B cell (primary cell): ENCODE data around the gene ZNF646. TPM values are rescaled to one million over a fixed set of nuclear protein-coding genes. Genes with fewer than 3 reads are reported as not detected.
"Not testable (repeated sequence)": the region's sequence is repeated elsewhere in the genome, so short reads cannot be mapped to it uniquely, and the experiment has no call there.

ENCODE experiments used
- ATAC-seq: fragments of 200-7000 bp; cut with Tn5 transposase; one replicate; pipeline ENCODE4 v1.10.0; 2021; ENCODE audit warnings: low read depth, mild to moderate bottlenecking, moderate number of reproducible peaks, moderate library complexity
- CTCF ChIA-PET: fragments of 350-600 bp; sonication (Branson Sonifier 250); formaldehyde crosslinking; loops from one replicate; lab custom pipeline; 2021; ENCODE audit warnings: antibody characterized with exemption, inconsistent platforms; lab: Charles Lee
- POLR2A ChIA-PET: fragments of 350-600 bp; sonication (Branson Sonifier 250); formaldehyde crosslinking; loops from one replicate; lab custom pipeline; 2021; ENCODE audit warnings: antibody characterized with exemption; lab: Charles Lee
- DNase-seq: peaks from one replicate; pipeline ENCODE4 v3.0.0; 2013
- H2AFZ ChIP-seq: 2 replicates; pipeline ENCODE4 v1.6.1; 2012; ENCODE audit warnings: mild to moderate bottlenecking, low read depth, low read length; ENCODE audit not compliant: insufficient read depth, poor library complexity, severe bottlenecking
- H3K27ac ChIP-seq, 2 donors: 1 replicate in 1 of 2; 2 replicates in 1 of 2; pipeline ENCODE4 v1.5.1; 2012 to 2013; ENCODE audit warnings: low read length in 2 of 2, mild to moderate bottlenecking in 2 of 2, moderate library complexity in 1 of 2
- H3K27me3 ChIP-seq, 4 experiments: fragments of 200-600 bp in 1 of 4; sonication (generic) in 1 of 4; replicated peaks in 1 of 4; 1 replicate in 2 of 4; 2 replicates in 2 of 4; pipeline versions ENCODE4 v1.6.1 to v1.7.0; 2013 to 2016; ENCODE audit warnings: low read length in 3 of 4, mild to moderate bottlenecking in 2 of 4, mixed read lengths in 1 of 4, moderate library complexity in 1 of 4; ENCODE audit not compliant: insufficient read depth in 4 of 4, control insufficient read depth in 3 of 4; ENCODE audit errors: control extremely low read depth in 1 of 4
- H3K36me3 ChIP-seq, 2 experiments: replicated peaks in 1 of 2; 1 replicate in 1 of 2; 2 replicates in 1 of 2; pipeline versions ENCODE4 v1.6.1 to v1.7.1; 2013; ENCODE audit warnings: low read length in 1 of 2; ENCODE audit not compliant: insufficient read depth in 2 of 2, control insufficient read depth in 1 of 2; ENCODE audit errors: control extremely low read depth in 1 of 2, extremely low read depth in 1 of 2
- H3K4me1 ChIP-seq, 2 donors: fragments of 200-600 bp in 1 of 2; sonication (generic) in 1 of 2; 1 replicate in 1 of 2; 2 replicates in 1 of 2; pipeline versions ENCODE4 v1.5.1 to v1.6.1; 2013 to 2017; ENCODE audit warnings: low read length in 2 of 2; ENCODE audit not compliant: control insufficient read depth in 2 of 2, insufficient read depth in 2 of 2
- H3K4me2 ChIP-seq: replicated peaks from 2 replicates; pipeline ENCODE3; 2012; ENCODE audit warnings: mild to moderate bottlenecking, low read depth, low read length; ENCODE audit not compliant: poor library complexity, severe bottlenecking
- H3K4me3 ChIP-seq, 5 experiments: fragments of 200-600 bp in 1 of 5; sonication (generic) in 1 of 5; 1 replicate in 3 of 5; 2 replicates in 2 of 5; pipeline versions ENCODE4 v1.5.1 to v1.7.0; 2011 to 2016; ENCODE audit warnings: low read length in 4 of 5, mild to moderate bottlenecking in 4 of 5, low read depth in 2 of 5, control low read depth in 1 of 5, moderate library complexity in 1 of 5; ENCODE audit not compliant: insufficient read depth in 1 of 5; ENCODE audit errors: control extremely low read depth in 1 of 5, extremely low read depth in 1 of 5
- H3K79me2 ChIP-seq: fragments of 200-600 bp; sonication (generic); one replicate; pipeline ENCODE4 v1.6.0; 2016; ENCODE audit warnings: low read length; ENCODE audit not compliant: control insufficient read depth, insufficient read depth
- H3K9ac ChIP-seq: fragments of 200-600 bp; sonication (generic); 2 replicates; pipeline ENCODE4 v1.6.1; 2017; ENCODE audit warnings: mild to moderate bottlenecking, low read length, moderate library complexity
- H3K9me3 ChIP-seq, 3 donors: one replicate each; pipeline versions ENCODE4 v1.6.1 to v1.7.1; 2013; ENCODE audit warnings: low read length in 2 of 3; ENCODE audit not compliant: control insufficient read depth in 2 of 3, insufficient read depth in 1 of 3; ENCODE audit errors: control extremely low read depth in 1 of 3
- H4K20me1 ChIP-seq: 2 replicates; pipeline ENCODE4 v1.6.0; 2012; ENCODE audit warnings: mild to moderate bottlenecking, low read length; ENCODE audit not compliant: insufficient read depth, control insufficient read depth, poor library complexity, severe bottlenecking
- H3K27ac Mint-ChIP-seq: one replicate; pipeline ENCODE4 v1.8.0; 2021; ENCODE audit warnings: mixed read lengths
- H3K27me3 Mint-ChIP-seq: one replicate; pipeline ENCODE4 v1.8.0; 2021; ENCODE audit warnings: mixed read lengths
- H3K4me1 Mint-ChIP-seq: one replicate; pipeline ENCODE4 v1.8.0; 2021; ENCODE audit warnings: mixed read lengths
- H3K4me3 Mint-ChIP-seq: one replicate; pipeline ENCODE4 v1.8.0; 2021; ENCODE audit warnings: mixed read lengths
- H3K9me3 Mint-ChIP-seq: one replicate; pipeline ENCODE4 v1.8.0; 2022; ENCODE audit warnings: mixed read lengths; ENCODE audit not compliant: insufficient read depth
- EZH2 ChIP-seq: IDR thresholded peaks from 2 replicates; pipeline ENCODE4 v1.6.1; 2012; ENCODE audit warnings: borderline replicate concordance, low read depth, mild to moderate bottlenecking, moderate library complexity, low read length; ENCODE audit not compliant: insufficient read depth, poor library complexity, severe bottlenecking
- WGBS: methylation state at CpG from one replicate; pipeline ENCODE4 v1.1.5; 2013; ENCODE audit warnings: missing lambda C conversion rate; ENCODE audit not compliant: insufficient coverage; 5-methylcytosine and 5-hydroxymethylcytosine counted together
- intact Hi-C: fragments of 100-400 bp; cut with micrococcal nuclease; formaldehyde crosslinking; loops from one replicate; pipeline ENCODE4 v1.10.0; 2022
- polyA plus RNA-seq: library from polyadenylated mRNA; depleted of rRNA; stranded (reverse); fragments of >200 nt; gene quantifications from 2 replicates; pipeline ENCODE4 v1.2.3, GENCODE V29; 2012
- total RNA-seq, 2 donors: library from RNA; stranded (reverse); fragments of 120-200 nt in 1 of 2; gene quantifications; 1 replicate in 1 of 2; 2 replicates in 1 of 2; pipeline versions ENCODE4 v1.2.3 to v1.2.4, GENCODE V29; 2013 to 2022
- TF ChIP-seq, protein P1 (sequence below): fragments of 200-600 bp; IDR thresholded peaks from one replicate; pipeline ENCODE4 v1.8.0; 2022; ENCODE audit warnings: antibody characterized with exemption, mild to moderate bottlenecking

Gene ZNF646
- total and polyA plus RNA-seq, 2 donors (not counting 1 experiment from before 2014, with no cell fraction given), result 14.7 to 45.9 TPM

DNA sequence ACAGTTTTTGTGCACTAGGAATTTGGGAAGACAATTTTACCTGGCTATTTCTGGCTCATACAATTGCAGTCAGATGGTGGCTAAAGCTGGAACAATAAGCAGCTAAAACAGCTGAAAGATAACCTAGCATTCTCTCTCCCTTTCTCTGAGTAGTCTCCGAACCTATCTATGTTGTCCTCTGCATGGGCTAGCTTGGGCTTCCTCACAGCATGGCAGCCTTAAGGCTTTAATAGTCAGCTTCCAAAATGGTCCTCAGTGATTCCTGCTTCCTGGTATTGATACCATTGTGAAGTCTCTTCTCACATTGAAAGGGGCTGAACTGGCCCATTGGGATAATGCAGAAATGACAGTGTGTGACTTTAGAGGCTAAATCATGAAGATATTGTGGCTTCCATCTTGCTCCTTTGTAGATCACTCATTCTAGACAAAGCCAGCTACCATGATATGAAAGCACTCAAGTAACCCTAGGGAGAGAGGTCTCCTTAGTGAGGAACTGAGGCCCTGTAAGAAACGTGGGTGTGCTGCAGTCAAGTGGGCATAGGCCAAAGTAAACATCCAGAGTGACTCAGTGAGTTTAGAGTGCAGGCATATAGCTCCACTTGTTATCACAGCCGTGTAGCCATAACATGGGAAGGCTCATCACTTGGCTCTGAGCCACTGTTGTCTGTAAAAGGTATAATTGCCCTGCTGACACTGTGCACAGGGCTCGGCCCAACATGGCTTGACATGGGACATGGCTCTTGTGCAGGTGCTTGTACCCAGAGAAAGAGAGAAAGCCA is 25.8 kb downstream of the ZNF646 start:
- no peaks in the 10 kb centered on the region for H3K27me3 Mint-ChIP-seq
- peaks cover 10% of the 10 kb centered on the region for H3K4me1 Mint-ChIP-seq
- intact Hi-C loops, result loop anchor here (10.0 kb wide), 1 partner anchor 85 kb away; the partner anchor contains the start of gene FUS
- TF ChIP-seq, protein P1, sequence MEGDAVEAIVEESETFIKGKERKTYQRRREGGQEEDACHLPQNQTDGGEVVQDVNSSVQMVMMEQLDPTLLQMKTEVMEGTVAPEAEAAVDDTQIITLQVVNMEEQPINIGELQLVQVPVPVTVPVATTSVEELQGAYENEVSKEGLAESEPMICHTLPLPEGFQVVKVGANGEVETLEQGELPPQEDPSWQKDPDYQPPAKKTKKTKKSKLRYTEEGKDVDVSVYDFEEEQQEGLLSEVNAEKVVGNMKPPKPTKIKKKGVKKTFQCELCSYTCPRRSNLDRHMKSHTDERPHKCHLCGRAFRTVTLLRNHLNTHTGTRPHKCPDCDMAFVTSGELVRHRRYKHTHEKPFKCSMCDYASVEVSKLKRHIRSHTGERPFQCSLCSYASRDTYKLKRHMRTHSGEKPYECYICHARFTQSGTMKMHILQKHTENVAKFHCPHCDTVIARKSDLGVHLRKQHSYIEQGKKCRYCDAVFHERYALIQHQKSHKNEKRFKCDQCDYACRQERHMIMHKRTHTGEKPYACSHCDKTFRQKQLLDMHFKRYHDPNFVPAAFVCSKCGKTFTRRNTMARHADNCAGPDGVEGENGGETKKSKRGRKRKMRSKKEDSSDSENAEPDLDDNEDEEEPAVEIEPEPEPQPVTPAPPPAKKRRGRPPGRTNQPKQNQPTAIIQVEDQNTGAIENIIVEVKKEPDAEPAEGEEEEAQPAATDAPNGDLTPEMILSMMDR, result no peak
- TF ChIP-seq EZH2, result no peak
- H3K79me2 ChIP-seq, result no peaks in the 10 kb centered on the region
- WGBS, result 83% methylated on average over 4 of the region's 4 CpGs
- H3K9me3 ChIP-seq, result no peaks in the 10 kb centered on the region
- H3K4me1 ChIP-seq, result peaks cover 8 to 13% of the 10 kb centered on the region in 2 donors
- H3K27me3 ChIP-seq, result no peaks in the 10 kb centered on the region
- ChIA-PET POLR2A (no interaction called here), CTCF (interaction anchor here (0.6 kb wide), 1 partner anchor 45 kb away, joined by 3 read pairs; no protein-coding TSS in a partner anchor)
- no peak overlapping the region for H3K9ac ChIP-seq
- no peak overlapping the region for H3K27ac Mint-ChIP-seq
- no peak for ATAC-seq
- H2AFZ ChIP-seq, result no peak overlapping the region
- H3K4me3 ChIP-seq, result no peak overlapping the region
- H3K36me3 ChIP-seq, result no peaks in the 10 kb centered on the region
- H3K4me2 ChIP-seq, result no peak overlapping the region
- H4K20me1 ChIP-seq, result no peaks in the 10 kb centered on the region
- H3K4me3 Mint-ChIP-seq, result no peak overlapping the region
- DNase-seq, result no peak
- no peak overlapping the region for H3K27ac ChIP-seq
- H3K9me3 Mint-ChIP-seq, result no peaks in the 10 kb centered on the region

DNA sequence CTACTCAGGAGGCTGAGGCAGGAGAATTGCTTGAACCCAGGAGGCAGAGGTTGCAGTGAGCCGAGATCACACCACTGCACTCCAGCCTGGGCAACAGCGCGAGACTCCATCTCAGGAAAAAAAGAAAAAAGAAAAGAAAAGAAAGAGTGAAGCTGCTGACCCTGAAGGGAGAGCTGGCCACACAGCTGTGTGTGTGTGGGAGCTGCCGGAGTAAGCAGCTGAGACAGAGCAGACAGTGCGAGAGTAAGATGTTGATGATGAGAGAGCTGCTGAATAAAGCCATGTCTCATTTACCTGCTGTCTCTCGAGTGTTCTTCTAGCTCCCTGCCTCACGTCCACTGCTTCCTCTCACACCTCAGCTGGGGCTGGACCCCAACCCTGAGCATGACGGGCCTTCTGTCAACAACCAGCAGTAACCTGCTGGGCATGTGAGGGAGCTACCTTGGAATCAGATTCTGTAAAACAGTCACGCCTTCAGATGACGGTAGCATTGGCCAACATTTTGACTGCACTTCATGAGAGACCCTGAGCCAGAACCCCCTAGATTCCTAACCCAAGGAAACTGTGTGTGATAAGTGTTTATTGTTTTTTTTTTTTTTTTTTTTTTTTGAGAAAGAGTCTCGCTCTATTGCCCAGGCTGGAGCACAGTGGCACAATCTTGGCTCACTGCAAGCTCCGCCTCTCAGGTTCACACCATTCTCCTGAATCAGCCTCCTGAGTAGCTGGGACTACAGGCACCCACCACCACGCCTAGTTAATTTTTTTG is 26.8 kb downstream of the ZNF646 start:
- not testable (repeated sequence) for H3K36me3 ChIP-seq, ATAC-seq, H3K4me1 Mint-ChIP-seq, H4K20me1 ChIP-seq, H3K27me3 ChIP-seq, H3K4me1 ChIP-seq, H3K79me2 ChIP-seq, H3K9me3 Mint-ChIP-seq, H2AFZ ChIP-seq, H3K4me2 ChIP-seq, DNase-seq, H3K4me3 Mint-ChIP-seq, H3K9me3 ChIP-seq, H3K27me3 Mint-ChIP-seq, H3K27ac ChIP-seq, H3K9ac ChIP-seq, H3K4me3 ChIP-seq, H3K27ac Mint-ChIP-seq
- WGBS, result 98% methylated on average over 7 of the region's 13 CpGs
- ChIA-PET POLR2A (interaction anchor here (0.7 kb wide), 2 partner anchors 27 to 199 kb away, joined by 6 to 7 read pairs; no protein-coding TSS in a partner anchor), CTCF (interaction anchor here (0.6 to 0.7 kb wide), 3 partner anchors 17 to 46 kb away, joined by 3 read pairs; no protein-coding TSS in a partner anchor)
- intact Hi-C loops, result loop anchor here (10.0 kb wide), 1 partner anchor 84 kb away; the partner anchor contains the start of gene FUS
